HFF-Myc (cell line): Measurements from ENCODE around the gene CDK8.

Experiments
- DNase-seq: peaks from one replicate; pipeline ENCODE4 v3.0.0-alpha.2; 2011; ENCODE audit warnings: low read depth; ENCODE audit errors: extremely low read depth
- H3K4me3 ChIP-seq: replicated peaks from 2 replicates; pipeline ENCODE4 v1.5.1; 2011; ENCODE audit warnings: low read depth, mild to moderate bottlenecking, control low read depth, low read length
- TF ChIP-seq, protein P1 (sequence below): IDR thresholded peaks from 2 replicates; pipeline ENCODE4 v1.5.1; 2012; ENCODE audit warnings: mild to moderate bottlenecking, low read depth, low read length, control low read depth; ENCODE audit errors: missing control alignments

Gene CDK8

DNA sequence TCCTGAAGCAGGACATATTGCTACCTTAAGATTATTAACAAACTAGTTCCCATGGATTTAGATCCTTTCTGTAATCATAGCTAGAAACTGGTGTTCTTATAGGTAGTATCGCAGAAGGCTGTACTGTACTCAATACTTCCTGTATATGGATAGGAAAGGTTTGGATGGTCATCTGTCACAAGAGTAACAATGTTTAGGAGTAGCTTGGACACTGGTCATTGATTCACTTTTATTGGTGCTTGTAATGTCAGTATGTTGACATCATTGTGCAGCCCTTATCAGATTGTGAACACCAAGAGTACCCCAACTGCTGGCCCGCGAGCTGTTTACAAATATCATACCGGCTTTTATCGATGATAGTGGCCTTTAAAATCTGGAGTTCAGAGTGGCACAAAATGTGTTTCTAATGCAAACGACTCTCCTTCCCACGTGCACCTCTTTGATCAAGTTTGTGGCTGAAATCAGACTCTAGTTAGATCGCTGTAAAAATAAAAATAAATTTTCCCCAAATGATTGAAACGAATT is 605 bp upstream of the CDK8 start:
- DNase-seq = no peak
- H3K4me3 ChIP-seq = peak overlapping the region; percentile 74
- TF ChIP-seq, protein P1, sequence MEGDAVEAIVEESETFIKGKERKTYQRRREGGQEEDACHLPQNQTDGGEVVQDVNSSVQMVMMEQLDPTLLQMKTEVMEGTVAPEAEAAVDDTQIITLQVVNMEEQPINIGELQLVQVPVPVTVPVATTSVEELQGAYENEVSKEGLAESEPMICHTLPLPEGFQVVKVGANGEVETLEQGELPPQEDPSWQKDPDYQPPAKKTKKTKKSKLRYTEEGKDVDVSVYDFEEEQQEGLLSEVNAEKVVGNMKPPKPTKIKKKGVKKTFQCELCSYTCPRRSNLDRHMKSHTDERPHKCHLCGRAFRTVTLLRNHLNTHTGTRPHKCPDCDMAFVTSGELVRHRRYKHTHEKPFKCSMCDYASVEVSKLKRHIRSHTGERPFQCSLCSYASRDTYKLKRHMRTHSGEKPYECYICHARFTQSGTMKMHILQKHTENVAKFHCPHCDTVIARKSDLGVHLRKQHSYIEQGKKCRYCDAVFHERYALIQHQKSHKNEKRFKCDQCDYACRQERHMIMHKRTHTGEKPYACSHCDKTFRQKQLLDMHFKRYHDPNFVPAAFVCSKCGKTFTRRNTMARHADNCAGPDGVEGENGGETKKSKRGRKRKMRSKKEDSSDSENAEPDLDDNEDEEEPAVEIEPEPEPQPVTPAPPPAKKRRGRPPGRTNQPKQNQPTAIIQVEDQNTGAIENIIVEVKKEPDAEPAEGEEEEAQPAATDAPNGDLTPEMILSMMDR = no peak

DNA sequence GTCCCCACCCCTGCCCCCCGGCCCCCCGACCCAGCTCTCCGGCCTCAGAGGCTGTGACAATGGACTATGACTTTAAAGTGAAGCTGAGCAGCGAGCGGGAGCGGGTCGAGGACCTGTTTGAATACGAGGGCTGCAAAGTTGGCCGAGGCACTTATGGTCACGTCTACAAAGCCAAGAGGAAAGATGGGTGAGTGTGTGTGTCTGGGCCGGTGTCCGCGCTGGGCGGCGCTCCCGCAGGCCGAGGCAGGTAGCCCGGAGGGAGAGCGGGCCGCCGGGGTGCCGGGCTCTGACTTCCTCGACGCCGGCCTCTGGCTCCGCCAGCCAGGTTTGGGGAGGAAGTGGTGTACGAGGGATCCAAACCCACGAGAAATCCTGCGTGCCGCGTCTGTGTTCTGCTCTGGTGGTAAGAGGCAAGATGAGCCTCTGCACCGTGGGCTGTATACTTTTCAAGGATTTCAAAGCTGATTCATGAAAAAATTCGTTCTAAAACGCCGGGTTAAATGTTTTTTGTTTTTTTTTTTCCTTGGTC is 718 bp downstream of the CDK8 start:
- DNase-seq = no peak
- peak overlapping the region; percentile 74 for H3K4me3 ChIP-seq
- TF ChIP-seq, protein P1 = no peak

DNA sequence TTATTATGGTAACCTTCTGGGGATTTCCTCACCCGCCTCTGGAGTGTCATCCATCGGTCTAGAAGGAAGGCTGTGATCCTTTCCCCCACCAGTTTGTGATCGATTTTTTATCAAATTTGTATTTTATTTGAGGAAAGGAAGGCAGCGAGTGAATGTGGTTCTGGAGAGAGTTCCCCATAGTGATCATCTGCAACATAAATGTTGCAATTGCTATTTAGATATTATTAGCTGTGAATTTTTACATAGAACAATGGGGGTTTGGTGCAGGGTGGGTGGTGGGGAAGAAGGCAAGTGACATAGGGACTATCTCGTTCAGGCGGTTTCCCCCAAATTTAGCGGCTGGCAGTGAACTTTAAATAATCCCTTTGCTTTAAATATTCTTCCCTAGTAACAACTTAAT is 1.2 kb downstream of the CDK8 start:
- DNase-seq = no peak
- peak overlapping the region; percentile 74 for H3K4me3 ChIP-seq
- TF ChIP-seq, protein P1 = no peak

DNA sequence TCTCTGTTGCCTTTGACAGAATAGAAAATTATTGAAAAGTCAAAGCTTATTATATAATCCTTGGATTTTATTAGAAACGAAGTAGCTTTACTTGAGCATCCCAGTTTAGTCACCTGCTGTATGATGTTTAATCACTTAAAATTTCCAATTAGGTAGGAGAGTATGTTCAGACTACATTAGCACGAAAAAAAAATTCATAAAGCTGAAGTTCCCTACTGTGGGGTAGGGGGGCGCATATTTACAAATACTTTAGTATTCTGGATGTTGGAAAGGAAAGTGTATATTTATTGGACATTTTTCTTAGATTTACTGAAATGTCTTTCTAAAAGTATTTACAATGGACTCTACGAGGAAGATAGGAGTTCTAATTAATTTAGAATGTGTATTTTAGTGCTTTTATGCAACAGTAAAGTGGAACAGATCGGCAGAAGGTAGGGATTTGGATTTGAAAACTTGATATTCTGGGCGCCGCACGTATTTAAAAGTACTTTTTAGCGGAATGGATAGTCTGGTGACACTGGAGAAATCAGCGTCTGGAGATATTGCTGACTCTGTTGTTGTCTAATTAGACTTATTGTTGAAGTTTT is 1.9 kb downstream of the CDK8 start:
- DNase-seq = no peak
- peak overlapping the region; percentile 74 for H3K4me3 ChIP-seq

DNA sequence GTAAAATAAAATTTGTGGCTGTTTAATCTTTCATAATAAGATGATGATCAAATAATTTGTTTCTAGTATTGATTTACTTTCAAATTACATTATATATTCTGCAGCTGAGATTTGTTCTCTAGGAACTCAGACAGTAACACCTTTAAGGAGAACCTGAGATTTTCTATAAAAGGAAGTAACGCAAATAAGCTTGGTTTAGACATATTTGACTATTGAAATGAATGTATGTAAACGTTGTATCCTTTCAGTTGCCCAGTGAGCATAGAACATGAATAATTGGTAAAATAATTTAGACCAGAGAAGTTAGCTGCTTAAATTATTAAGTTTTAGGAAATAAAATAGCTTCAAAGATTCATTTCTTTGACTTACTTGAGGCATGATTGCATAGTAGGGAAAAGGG is 3.1 kb downstream of the CDK8 start:
- TF ChIP-seq, protein P1 = no peak
- H3K4me3 ChIP-seq = no peak overlapping the region
- DNase-seq = no peak

More for the DNA sequence above, 1.9 kb downstream of the CDK8 start:
- TF ChIP-seq, protein P1 = peak; percentile 3

DNA sequence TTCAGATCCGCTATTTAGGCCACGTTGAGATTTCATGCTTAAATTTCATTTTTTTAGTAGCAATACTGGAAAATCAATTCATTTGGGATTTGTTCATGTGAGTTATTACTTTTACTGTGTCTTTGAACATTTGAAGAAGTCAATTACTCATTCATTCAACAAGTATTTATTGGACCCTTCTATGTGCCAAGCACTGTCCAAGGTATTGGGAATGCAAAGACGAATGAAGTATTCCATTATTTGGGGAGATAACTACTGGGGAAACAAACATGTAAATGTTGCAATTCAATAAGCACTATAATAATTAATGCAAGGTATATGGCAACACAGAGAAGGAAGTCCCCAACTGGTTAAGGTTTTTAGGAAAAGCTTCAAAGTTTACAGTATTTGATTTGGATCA is 5.7 kb downstream of the CDK8 start:
- DNase-seq = no peak
- TF ChIP-seq, protein P1 = no peak
- no peak overlapping the region for H3K4me3 ChIP-seq
